GM12873 (cell line): ENCODE data around the gene TMEM225B.

ENCODE experiments used
- CTCF ChIP-seq: IDR thresholded peaks from 2 replicates; pipeline ENCODE4 v1.5.1; 2012; ENCODE audit warnings: low read depth, mild to moderate bottlenecking, moderate library complexity, low read length, control low read depth; ENCODE audit not compliant: insufficient read depth; ENCODE audit errors: missing control alignments

Gene TMEM225B

DNA sequence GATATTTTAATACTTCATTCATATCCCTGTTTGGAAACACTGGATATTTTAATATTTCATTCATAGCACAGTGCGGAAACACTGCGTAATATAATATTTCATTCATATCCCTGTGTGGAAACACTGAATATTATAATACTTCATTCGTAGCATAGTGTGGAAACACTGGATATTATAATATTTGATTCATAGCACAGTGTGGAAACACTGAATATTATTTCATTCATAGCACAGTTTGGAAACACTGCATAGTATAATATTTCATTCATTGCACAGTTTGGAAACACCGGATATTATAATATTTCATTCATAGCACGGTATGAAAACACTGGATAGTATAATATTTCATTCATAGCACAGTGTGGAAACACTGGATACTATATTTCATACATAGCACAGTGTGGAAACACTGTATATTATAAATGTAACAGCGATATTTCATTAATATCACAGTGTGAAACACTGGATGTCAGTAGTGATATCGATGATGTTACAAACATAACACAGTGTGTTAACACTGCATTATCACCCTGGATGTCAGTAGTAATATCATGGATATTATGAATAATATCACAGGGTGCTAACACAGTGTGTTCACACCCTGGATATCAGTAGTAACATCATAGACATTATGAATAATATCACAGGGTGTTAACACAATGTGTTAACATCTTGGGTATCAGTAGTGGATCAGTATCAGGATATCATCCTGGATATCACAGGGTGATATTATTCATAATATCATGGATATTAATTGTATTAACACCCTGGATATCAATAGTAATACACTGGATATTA, 2.9 kb upstream of the TMEM225B start:
- TF ChIP-seq CTCF, result no peak

DNA sequence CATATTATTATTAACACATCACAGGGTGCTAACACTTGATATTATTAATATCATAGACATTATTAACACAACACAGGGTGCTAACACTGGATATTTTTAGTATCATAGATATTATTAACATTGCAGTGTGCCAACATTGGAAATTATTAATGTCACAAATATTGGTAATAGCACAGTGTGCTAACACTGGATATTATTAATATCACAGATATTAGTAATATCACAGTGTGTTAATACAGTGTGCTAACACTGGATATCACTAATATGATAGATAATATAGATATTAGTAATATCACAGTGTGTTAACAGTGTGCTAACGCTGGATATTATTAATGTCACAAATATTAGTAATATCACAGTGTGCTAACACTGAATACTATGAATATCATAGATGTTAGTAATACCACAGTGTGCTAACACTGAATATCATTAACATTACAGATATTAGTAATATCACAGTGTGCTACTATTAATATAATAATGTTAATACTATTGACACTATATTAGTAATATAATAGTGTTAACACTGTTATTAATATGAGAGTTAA, 1.6 kb upstream of the TMEM225B start:
- no peak for TF ChIP-seq CTCF

DNA sequence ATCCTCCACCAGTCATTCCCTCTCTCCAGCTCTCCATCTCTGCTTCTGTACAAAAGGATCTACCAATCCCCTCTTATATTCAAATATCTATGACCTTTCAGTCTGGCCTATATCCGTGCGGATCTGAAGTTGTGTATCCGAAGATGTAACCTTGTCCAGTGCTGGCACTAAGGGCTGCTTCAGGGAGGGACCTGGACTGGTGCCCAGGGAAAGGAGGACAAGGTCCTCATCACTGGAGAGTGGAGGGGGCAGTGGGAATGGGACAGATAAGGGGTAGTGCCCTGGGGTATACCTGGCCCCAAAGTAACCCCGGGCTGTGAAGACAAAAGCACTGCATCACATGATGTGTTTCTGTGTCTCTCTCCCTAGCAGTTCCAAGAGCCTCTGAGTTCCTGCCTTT, 1.8 kb downstream of the TMEM225B start:
- no peak for TF ChIP-seq CTCF

DNA sequence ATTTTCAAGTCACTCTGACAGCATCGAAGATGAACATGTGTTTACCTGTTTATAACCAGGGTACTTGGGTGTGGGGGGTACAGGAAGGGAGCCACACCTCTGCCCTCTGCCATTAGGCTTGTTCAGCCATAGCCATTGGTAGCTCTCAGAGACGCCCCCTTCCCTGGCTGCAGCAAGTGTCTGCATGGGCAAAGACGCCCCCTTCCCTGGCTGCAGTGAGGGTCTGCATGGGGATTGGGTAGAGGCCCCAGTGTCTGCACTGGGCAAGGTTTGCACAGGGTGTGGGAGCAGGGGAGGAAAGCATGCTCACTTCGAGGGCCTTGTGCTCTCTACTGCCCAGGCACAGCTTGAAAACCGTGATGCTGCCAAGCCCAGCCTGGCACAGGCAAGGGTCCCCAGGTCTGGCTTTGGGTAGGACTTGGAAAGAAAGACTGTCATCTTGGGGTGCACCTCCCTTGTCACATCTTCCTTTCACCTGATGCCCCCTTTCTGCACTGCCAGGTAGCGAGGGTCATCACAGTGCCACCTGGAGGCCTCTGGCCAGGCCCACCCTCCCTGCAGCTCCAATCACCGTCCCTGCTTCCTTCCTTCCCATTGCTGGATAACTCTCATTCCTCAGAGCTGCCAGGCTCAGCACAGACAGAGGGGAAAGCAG, 3.7 kb downstream of the TMEM225B start:
- TF ChIP-seq CTCF, result no peak

DNA sequence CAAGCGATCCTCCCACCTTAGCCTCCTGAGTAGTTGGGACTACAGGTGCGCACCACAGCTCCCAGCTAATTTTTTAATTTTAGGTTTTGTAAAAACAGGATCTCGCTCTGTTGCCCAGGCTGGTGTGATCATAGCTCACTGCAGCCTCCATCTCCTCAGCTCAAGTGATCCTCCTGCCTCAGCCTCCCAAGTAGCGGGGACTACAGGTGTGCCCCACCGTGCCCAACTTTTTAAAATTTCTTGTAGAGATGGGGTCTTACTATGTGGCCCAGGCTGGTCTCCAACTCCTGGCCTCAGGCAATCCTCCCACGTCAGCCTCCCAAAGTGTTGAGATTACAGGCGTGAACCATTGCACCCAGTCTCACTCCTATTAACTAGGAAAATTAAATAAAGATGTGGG, 7.5 kb downstream of the TMEM225B start:
- TF ChIP-seq CTCF, result no peak

DNA sequence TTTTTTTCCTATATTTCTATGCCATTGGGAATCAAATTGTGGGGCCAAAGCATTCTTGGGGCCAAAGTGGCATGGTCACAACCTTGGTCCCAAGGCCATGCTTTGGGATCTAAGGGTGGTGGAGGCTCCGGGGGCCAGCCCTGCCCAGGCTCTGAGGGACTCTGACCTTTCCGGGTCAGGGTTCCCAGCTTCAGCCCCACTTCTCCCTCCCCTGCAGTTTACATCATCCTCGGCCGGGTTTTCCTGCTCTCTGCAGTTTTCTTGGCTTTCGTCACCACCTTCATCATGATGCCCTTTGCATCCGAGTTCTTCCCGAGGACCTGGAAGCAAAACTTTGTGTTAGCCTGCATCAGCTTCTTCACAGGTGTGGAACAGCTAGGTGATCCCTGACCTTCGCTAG, 8.5 kb downstream of the TMEM225B start:
- TF ChIP-seq CTCF, result no peak

GRCh38 chr7:99607548-99607947, 9.5 kb downstream of the TMEM225B start:
- no peak for TF ChIP-seq CTCF
